Activated CD4-positive, alpha-beta T cell treated with anti-CD3 and anti-CD28 coated beads for 24 hours (primary cell): ENCODE results near the gene TSPAN4.
A peak's percentile ranks its signal among the peaks of the same experiment; 100 is the strongest.

ENCODE experiments used
- DNase-seq, 2 donors: peaks; one replicate each; pipeline ENCODE4 v3.0.0-alpha.2; 2020; ENCODE audit warnings: low read depth in 2 of 2

Gene TSPAN4

DNA sequence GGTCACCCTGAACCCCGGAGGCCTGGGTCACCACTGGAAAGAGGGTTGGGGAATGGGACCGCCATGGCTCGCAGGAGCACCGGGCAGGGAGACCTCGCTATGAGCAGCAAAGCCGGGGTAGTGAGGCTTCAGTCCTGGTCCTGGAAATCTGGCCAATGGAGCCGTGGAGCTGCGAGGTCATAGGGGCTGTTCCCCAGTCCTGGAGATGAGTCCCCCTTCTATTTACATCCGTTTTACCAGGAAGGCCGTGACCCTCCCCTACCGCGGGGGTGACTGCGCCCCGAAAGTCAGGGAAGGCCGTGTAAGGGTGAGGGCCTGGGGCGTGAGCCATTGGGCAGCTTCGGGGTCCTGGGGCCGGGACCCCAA, 38.1 kb upstream of the TSPAN4 start:
- DNase-seq, result no peak

DNA sequence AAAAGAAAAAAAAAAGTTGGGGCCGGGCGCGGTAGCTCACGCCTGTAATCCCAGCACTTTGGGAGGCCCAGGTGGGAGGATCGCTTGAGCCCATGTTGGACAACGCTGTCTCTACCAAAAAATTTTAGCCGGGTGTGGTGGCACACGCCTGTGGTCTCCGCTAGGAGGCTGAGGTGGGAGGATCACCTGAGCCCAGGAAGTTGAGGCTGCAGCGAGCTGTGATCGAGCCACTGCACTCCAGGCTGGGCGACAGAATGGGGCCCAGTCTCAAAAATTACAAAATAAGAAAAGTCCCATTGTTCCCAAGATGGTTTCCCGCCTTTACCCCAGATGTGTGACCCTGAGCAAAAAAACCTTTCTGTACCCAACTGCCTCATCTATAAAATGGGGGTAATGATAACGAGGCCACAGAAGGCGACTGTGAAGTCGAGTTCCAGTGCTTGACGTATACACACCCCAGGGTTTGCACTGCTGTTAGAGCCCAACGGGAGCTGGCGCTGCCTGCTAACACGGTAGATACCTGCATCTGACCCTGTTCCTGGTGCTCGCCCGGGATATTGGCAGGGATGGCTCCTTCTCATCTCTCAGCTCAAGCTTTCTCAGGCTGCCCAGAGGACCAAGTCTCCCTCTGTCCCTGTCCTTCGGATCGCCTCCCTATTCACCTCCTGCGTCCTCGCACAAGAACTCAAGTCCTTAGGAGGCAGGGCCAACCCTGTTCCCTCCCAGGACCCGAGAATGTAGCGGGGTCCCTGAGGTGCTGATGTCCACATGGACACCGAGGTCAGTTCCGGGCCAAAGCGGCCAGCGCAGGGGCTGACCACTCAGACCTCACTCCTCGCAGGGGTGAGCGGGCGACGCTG, 34.0 kb upstream of the TSPAN4 start:
- no peak for DNase-seq

- DNase-seq, result peak; percentile 94 to 97
Observed at GRCh38 chr11:809287-810039, 33.2 kb upstream of the TSPAN4 start, which contains the start of gene RPLP2. RPLP2 (plus strand) TSS chr11:809967; CDS start chr11:810235, 268 bp downstream.

GRCh38 chr11:810040-810567, 32.5 kb upstream of the TSPAN4 start:
- no peak for DNase-seq

- DNase-seq, result no peak
Observed at GRCh38 chr11:811446-812245, 31.0 kb upstream of the TSPAN4 start.

GRCh38 chr11:812390-812789, 30.3 kb upstream of the TSPAN4 start:
- no peak for DNase-seq

- DNase-seq, result no peak
Observed at GRCh38 chr11:813072-813455, 29.6 kb upstream of the TSPAN4 start.

DNA sequence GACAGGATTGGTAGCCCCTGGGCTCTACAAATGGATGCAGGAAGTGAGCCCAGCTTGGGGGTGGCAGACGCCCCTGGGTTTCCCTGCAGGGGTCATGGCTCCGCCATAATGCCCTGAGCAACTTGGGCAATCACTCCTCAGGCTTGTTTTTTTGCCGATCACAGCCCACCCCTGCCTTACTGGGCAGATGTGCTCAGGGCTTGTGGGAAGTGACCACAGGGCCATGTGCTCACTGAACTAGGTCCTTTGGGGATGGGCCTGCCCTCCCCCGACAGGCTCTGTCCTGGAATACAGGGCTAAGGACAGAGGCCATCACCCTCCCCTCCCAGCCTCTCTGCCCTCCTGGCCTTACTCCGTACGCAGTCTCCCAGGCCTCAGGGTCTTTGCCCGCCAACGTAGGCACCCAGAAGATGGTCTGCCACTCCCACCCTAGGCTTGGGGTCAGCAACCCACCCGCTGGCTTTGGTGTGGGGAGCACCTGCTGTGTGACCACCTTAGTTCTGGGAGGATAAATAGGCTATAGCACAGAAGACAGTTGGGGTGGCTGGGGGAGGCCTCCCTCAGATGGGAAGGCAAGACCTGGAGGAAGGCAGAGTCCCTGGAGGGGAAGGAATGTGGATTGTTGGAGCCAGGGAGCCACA, 29.1 kb upstream of the TSPAN4 start:
- no peak for DNase-seq

- no peak for DNase-seq
Observed at GRCh38 chr11:815675-816432, 26.8 kb upstream of the TSPAN4 start.

GRCh38 chr11:816433-816779, 26.2 kb upstream of the TSPAN4 start:
- no peak for DNase-seq

DNA sequence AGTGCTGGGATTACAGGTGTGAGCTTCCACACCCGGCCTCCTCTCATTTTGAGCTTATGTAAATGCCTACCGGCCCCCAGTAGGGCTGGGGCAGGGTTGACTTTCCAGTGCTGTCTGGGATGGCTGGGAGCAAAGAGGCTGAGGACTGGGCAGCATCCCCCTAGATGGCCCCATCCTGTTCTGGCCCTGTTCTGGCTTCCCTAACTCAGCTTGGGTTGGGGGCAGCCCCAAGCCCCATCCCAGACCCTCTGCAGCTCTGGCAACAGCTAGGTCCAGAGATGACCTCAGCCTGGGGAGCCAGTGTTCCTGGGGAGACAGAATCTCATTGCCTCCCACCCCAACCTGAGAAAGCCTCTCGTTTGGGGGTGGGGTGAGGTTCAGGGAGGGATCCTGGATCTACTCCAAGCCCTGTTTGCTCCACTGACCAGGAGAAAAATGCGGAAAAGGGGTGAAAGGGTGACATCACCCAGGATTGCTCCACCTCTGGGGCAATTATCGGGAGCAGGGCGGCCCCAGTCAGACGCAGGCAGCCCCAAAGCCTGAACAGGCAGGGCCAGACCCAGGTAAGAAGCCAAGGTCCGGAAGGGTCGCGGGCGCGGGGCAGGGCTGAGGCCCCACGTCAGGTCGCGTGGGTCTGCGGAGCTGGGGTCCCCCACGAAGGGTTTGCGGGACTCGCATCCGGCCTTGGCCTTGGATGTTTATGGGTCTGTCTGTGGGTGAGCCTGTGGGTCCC, 24.1 kb upstream of the TSPAN4 start, which contains the start of gene PNPLA2:
Gene PNPLA2 (plus strand): TSS at position 519 of the 733 bp plus-strand sequence. CDS start 805 bp downstream, outside the sequence.
- no peak for DNase-seq

DNA sequence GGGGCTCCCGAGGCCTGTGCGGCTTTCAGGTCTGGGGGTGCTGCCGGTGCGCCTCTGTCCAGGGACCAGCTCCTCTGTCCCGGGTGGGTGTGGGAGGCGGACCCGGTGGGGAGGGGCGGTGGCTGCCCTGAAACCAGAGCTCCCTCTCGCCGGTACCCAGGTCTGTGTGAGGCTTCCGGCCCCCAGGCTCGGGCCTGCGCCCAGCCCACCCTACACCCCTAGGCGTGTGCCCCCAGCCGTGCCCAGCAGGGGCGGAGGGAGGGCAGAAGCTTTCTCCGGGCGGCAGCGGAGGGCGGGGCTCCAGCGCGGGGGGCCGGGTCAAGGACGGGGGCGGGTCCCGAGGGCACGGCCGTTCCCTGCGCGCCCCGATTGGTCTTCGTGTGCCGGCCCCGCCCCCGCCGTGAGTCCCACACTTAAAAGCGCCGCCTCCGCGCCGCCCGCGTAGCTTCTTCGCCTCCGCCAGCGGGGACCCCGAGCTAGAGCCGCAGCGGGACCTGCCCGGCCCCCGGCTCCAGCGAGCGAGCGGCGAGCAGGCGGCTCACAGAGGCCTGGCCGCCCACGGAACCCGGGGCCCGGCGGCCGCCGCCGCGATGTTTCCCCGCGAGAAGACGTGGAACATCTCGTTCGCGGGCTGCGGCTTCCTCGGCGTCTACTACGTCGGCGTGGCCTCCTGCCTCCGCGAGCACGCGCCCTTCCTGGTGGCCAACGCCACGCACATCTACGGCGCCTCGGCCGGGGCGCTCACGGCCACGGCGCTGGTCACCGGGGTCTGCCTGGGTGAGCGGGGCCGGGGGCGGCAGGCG, 23.3 kb upstream of the TSPAN4 start:
- peak; percentile 87 to 92 for DNase-seq

DNA sequence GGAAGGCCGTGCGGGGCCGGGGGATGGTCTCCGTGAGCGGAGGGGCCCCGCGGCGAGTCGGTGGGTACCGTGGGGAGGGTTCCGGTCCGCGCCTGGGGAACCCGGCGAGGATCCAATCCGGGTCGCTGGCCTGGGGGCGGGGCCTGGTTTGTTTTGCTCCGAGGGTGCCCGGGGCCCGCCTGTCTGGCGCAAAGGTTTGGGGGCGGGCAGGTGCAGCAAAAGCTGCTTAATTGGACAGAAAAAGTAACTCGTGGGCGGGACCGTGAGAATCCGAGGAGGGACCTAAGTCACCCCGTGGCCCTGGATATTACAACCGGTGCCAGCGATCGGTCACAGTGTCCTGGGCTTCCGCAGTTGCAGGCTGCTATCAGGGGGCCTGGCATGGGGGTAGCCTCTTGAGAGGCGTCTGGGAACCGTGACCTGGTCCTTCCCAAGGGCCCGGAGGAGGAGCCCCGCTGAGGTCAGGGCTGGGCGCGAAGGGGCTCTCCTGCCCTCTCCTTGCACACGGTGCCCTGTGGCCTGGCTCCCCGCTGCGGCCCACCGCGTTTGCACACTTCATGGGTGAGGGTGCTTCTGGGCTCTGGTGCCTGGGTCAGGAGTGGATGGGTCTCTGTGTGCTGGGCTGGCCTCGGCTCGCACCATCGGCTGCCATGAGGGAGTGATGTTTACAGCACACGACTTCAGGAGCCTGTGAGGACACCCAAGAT, 22.6 kb upstream of the TSPAN4 start:
- peak; percentile 87 to 89 for DNase-seq

DNA sequence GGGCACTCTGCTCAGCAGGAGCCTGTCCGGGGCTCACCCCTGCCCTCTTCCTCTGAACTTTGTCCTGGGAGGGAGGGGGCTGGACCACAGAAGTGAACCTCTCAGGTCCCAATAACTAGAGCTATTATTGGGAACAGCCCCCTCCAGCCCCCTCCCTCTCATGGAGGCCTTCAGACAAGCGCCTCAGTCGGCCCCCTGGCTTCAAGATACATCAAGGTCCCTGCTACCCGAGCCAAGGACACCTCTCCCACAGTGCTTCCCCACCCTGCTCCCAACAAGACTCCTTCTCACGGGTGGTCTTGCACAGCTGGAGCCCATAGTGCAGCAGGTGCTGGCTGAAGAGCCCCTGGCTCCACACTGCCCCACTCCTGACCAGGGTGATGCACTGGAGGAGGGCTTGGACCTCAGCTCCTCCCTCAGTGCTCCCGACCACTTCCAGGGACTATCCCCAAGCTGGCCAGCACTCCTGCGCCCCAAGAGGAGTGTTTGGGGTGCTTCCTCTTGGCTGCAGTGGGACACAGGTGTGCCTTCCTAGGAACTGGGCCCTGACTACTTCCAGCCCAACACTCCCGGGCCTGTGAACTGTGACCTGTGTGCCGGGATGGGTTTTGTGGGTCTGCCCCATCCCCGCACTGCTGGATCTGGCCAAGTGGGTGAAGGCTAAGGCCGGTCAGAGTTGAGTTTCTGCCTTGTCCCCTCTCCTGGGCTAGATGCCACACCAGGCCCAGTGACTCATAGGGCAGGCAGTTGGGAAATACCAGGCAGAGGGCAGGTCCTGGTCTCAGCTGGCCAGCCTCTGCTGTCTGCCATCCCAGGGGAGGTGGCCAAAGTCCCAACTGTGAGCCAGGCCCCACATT, 21.8 kb upstream of the TSPAN4 start:
- DNase-seq, result no peak

GRCh38 chr11:821512-822371, 20.9 kb upstream of the TSPAN4 start:
- DNase-seq, result no peak

- DNase-seq, result no peak
Observed at GRCh38 chr11:823441-824291, 19.0 kb upstream of the TSPAN4 start.
